ENCODE results near the gene PKDCC.
"Not testable (repeated sequence)": the region's sequence is repeated elsewhere in the genome, so short reads cannot be mapped to it uniquely, and the experiment has no call there.

PKDCC gene

DNA sequence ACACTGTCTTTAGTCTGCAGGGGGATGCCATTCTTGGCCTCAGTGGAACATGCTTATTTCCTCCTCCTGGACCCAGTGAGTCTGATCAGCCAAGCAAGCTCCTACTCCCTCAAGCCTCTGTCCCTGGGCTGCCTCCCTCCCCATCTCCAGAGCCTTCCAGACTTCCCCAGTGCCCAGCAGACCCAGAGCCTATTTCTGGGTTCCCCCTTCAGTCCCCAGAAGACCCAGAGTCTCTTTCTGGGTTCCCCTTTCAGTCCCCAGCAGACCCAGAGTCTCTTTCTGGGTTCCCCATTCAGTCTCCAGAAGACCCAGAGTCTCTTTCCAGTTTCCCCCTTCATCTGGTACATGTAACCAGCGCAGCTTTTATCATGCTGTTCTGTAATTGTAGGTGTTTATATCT is 17.0 kb upstream of the PKDCC start:
- no peak for DNase-seq (ENCODE audit: low read depth in 2 of 2)

DNA sequence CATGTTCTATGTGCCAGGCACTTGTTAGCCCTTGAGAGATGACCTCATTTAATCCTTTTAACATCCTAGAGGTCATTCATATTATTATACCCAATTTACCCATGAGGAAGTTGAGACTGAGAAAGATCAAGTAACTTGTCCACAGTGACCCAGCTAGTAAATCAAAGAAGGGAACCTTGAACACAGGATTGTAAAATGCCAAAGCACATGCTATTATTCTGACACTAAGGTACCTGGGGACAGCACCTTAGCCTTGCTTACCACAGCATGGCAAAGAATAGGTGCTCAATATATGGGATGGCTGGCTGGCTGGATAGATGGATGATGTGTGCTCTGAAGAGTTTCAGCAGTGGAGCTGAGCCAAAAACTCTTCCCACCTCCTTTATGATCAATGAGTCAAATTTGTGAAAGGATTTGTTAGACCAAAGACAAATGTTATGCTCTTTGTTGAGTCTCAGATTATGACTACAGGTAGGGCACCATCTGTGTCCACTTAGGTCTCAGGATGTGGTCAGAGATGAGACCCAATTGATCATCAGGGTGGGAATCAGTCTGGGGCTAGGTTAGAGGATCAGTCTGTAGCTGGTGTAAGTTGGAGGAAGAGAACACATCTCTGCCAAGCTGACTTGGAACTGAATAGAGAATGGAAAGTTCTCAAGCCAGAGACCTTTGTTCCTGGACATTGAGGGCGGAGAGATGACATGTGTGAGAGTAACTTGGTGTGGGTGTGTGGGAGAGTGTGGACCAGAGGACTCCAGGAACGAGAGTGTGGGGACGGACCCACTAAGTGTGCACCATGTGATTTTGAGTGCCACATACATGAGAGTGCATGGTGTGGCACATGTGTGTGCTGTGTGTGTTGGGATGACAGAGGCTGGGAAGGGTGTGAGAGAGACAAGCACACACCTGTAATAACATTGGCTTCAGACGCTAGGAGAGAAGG is 16.3 kb upstream of the PKDCC start:
- DNase-seq (ENCODE audit: low read depth in 2 of 2), result no peak

DNA sequence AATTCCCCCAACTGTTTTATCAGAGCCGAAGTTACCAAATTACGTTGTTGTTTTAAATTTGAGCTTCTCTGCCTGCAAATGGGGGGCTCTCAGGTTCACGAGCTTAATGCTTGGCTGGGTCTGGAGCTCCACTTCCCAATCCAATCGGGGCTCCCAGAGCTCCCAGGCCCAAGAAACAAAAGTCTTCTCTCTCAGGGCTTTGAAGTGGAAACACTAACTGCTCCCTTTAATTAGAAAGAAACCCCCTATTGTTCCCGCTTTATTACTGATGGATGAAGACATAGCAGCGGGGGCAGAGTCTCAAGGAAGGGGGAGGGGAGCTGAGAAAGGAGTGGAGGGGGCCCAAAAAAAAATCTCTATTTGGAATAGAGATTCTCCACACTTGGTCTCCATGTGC is 15.6 kb upstream of the PKDCC start:
- no peak for DNase-seq (ENCODE audit: low read depth in 2 of 2)

DNA sequence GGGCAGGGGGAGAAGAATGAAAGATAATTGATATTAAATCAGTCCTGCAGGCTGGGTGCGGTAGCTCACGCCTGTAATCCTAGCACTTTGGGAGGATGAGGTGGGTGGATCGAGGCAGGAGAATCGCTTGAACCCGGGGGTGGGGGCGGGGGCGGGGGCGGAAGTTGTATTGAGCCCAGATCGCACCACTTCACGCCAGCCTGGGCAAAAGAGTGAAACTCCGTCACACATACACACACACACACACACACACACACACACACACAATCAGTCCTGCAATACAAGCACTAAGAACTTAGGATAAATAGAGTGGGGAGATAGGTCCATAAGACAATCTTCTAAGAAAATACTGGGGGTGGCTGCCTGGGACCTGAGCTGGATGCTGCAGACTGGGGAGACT is 15.1 kb upstream of the PKDCC start:
- DNase-seq (ENCODE audit: low read depth in 2 of 2), result no peak

DNA sequence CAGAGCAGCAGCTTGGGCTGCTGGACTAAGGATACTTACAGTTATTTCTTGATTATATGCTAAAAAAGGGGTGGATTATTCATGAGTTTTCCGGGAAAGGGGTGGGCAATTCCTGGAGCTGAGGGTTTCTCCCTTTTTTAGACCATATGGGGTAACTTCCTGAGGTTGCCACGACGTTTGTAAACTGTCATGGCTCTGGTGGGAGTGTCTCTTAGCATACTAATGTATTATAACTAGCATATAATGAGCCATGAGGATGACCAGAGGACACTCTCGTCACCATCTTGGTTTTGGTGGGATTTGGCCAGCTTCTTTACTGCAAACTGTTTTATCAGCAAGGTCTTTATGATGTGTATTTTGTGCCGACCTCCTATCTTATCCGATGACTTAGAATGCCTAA is 13.7 kb upstream of the PKDCC start:
- DNase-seq (ENCODE audit: low read depth in 2 of 2), result not testable (repeated sequence)

DNA sequence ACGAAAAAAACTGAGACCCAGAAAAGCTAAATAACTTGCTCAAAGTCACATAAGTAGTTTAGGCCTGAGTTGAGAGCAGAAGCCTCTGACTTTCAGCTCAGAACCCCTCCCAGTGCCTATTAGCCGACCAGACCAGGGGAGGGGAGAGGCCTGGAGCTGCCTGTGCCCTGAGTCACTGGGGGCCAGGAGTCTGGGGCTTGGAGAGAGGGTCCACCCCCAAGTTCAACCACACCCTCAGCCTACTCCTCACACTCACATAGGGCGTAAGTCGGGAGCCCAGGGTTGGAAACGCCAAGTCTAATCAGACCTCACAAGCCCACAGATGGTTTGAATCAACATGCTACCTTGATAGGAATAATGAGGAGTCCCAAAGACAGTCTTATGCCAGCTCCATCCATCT is 12.6 kb upstream of the PKDCC start:
- no peak for DNase-seq (ENCODE audit: low read depth in 2 of 2)

- DNase-seq (ENCODE audit: low read depth in 2 of 2), result no peak
Measured at GRCh38 chr2:42036413-42036812, 11.4 kb upstream of the PKDCC start.

GRCh38 chr2:42036940-42037339 is 10.9 kb upstream of the PKDCC start:
- DNase-seq (ENCODE audit: low read depth in 2 of 2), result no peak

GRCh38 chr2:42040643-42041278 is 7.1 kb upstream of the PKDCC start:
- no peak for DNase-seq (ENCODE audit: low read depth in 2 of 2)

DNA sequence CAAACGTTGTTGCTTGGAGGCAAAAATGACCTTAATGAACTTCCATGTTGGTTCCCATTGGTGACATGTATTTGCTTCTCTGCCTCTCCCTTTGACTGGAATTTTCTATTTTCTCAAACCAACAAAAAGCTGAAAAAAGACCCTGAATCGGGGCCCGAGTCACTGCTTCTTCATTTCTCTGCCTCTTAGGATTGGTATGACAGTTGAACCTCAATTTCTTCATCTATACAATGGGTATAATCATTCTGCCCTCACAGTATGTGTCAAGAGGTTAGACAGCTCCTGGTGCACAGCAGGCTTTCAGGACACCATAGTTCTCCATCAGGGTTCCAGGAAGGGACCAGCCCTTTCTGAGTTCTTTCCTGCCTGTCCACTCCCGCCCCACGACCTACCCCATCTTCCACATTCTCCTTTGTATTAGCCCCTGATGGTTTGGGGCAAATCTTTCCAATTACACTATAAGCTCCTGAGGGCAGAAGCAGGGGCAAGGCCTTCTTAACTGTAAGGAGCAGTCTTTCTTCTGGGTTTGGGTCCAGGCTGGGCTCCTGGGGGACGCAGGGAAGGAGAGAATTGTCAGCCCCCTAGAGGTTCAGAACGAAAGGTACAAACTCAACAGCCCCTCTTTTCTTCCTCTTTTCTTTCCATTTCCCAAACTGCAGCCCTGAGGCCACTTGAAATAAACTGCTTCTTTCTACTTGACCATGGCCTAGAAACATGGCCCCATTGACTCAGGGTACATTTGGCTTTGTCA is 6.3 kb upstream of the PKDCC start:
- DNase-seq (ENCODE audit: low read depth in 2 of 2), result no peak

- DNase-seq (ENCODE audit: low read depth in 2 of 2), result no peak
Measured at GRCh38 chr2:42042631-42043355, 5.0 kb upstream of the PKDCC start.

DNA sequence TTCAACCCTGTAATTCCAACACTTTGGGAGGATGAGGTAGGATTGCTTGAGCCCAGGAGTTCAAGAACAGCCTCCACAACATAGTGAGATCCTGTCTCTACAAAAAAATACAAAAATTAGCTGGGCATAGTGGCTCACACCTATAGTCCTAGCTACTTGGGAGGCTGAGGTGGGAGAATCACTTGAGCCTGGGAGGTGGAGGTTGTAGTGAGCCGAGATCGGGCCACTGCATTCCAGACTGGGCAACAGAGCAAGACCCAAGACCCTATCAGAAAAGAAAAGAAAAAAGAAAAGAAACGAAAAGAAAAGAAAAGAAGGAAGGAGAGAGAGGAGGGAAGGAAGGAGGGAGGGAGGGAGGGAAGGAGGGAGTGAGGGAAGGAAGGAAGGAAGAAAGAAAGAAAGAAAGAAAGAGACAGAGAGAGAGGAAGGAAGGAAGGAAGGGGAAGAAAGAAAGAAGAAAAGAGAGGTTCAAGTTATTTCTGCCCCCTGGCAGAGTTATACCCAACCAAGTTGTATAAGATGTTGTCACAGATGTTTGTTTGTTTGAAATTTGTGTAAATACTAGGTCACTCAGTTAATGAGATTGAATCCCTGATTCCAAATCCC is 3.9 kb upstream of the PKDCC start:
- no peak for DNase-seq (ENCODE audit: low read depth in 2 of 2)

DNA sequence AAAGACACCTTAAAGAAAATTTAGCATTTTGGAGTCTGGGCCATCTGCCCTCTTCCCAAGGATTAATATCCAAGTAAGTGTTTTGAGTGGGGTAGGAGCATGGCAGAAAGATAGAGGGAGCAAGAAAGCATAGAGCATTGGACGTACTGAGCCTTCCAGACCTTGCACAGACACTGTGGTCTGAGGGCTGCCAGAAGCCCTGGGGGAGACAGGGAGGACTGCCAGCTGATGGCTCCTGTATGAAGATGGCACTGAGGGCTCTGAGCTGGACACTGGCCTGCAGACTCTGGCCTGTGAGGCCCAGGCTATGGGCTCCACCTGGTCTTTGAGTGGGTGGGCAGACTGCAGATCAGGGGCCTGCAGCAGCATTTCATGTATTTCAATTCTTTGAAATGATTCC is 2.9 kb upstream of the PKDCC start:
- no peak for DNase-seq (ENCODE audit: low read depth in 2 of 2)

DNA sequence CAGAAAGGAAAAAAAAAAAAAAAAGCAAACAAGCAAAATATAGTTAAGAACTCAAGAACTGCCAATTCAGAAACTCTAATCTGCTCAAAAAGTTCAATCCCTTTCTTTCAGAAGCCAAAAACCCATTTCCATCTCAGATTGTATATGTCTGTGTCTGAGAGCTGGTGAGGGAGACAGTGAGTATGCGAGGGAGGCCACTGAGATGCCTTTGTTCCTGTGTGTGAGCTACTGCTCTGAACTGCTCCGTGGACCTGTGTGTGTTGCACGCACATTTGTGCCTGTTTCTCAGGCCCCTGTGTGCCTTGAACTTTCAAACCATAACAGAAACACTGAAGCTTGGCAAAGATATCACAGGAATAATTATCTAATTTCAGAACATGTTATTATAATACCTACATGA is 2.5 kb upstream of the PKDCC start:
- no peak for DNase-seq (ENCODE audit: low read depth in 2 of 2)

- no peak for DNase-seq (ENCODE audit: low read depth in 2 of 2)
Measured at GRCh38 chr2:42045848-42046748, 1.7 kb upstream of the PKDCC start.

GRCh38 chr2:42046819-42047487 is 868 bp upstream of the PKDCC start:
- DNase-seq (ENCODE audit: low read depth in 2 of 2), result no peak

- no peak for DNase-seq (ENCODE audit: low read depth in 2 of 2)
Measured at GRCh38 chr2:42048299-42049220, 739 bp downstream of the PKDCC start.

DNA sequence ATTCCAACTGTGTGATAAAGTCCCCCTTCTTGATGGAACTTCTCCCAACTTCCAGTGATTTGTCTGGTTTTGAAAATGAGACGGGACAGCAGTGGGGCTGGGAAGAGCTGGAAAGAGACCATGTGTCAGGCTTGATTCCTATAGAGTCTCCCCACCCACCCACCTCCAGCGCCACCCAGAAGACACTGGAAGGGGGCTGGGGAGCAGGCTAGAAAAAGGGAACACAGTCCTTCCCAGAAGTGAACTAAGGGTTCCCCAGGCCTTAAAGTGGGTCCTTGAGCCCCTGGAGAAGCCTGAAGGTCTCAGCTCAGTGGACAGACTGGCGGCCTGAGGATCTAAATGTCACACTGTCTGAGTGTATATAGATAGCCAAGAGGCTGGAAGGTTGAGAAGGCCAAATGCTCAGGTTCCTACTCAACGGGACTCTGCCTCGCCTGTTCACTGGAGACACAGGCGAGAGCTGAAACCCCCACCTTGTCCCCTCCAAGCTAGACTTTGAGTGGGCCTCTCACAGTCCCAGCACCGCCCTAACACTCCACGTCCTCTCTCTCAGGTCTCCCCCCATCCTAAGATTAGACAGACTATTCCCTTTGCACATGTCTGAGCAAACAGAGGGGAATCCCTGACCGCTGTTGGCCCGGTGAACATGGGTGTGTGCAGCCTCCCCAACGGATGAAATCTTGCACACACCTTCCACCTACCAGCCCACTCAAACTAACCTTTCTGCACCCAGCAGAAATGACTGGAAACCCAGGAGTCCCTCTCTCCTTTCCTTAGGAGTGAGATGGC is 1.6 kb downstream of the PKDCC start:
- DNase-seq (ENCODE audit: low read depth in 2 of 2), result no peak

All from stimulated activated CD4-positive, alpha-beta T cell treated with anti-CD3 and anti-CD28 coated beads, Interleukin-1b, Interleukin-23, amount 100 ng/mL, for 1 hour (primary cell).